Esophagus muscularis mucosa (tissue), 4 donors: ENCODE data around the gene EFHC1. TPM values are rescaled to one million over a fixed set of nuclear protein-coding genes. Genes with fewer than 3 reads are reported as not detected.
A peak's percentile ranks its signal among the peaks of the same experiment; 100 is the strongest.

Experiments used
- DNase-seq: peaks from one replicate; pipeline ENCODE4 v3.0.0-alpha.2; 2017; ENCODE audit errors: extremely low spot score
- H3K27ac ChIP-seq, 4 donors: fragments of 200-600 bp; sonication (generic); replicated peaks in 1 of 4; 1 replicate in 3 of 4; 2 replicates in 1 of 4; pipeline ENCODE4 v1.5.1; 2016 to 2019; ENCODE audit warnings: mild to moderate bottlenecking in 1 of 4
- H3K27me3 ChIP-seq, 4 donors: fragments of 200-600 bp; sonication (generic); one replicate each; pipeline versions ENCODE4 v1.5.1 to v1.6.0; 2016 to 2019
- H3K36me3 ChIP-seq, 4 donors: fragments of 200-600 bp; sonication (generic); one replicate each; pipeline ENCODE4 v1.5.1; 2016 to 2019
- H3K4me1 ChIP-seq, 4 donors: fragments of 200-600 bp; sonication (generic); one replicate each; pipeline ENCODE4 v1.5.1; 2016 to 2019
- H3K4me3 ChIP-seq, 4 donors: fragments of 200-600 bp; sonication (generic); 1 replicate in 2 of 4; 2 replicates in 2 of 4; pipeline ENCODE4 v1.5.1; 2016 to 2019; ENCODE audit warnings: mild to moderate bottlenecking in 4 of 4, moderate library complexity in 1 of 4
- H3K9me3 ChIP-seq, 4 donors: fragments of 200-600 bp; sonication (generic); 1 replicate in 3 of 4; 2 replicates in 1 of 4; pipeline ENCODE4 v1.5.1; 2016 to 2019
- EP300 ChIP-seq: sonication (generic); formaldehyde crosslinking; IDR thresholded peaks from one replicate; pipeline ENCODE4 v1.6.1; 2017; ENCODE audit warnings: antibody characterized with exemption
- POLR2A ChIP-seq: fragments of 450-650 bp; IDR thresholded peaks from one replicate; pipeline ENCODE4 v1.6.1; 2017; ENCODE audit warnings: antibody characterized with exemption, moderate library complexity, mild to moderate bottlenecking, low read depth
- POLR2AphosphoS5 ChIP-seq, 2 donors: sonication (generic); formaldehyde crosslinking; IDR thresholded peaks; one replicate each; pipeline ENCODE4 v1.6.1; 2017; ENCODE audit warnings: antibody characterized with exemption in 2 of 2
- WGBS: methylation state at CpG from one replicate; pipeline ENCODE4 v1.1.5; 2018; 5-methylcytosine and 5-hydroxymethylcytosine counted together
- intact Hi-C: fragments of 100-400 bp; cut with DNase I; formaldehyde crosslinking; loops from one replicate; pipeline ENCODE4 v1.15.1; 2023
- total RNA-seq, 4 donors: library from RNA; depleted of rRNA; stranded (reverse); fragments of >200 nt; gene quantifications; one replicate each; pipeline versions ENCODE4 v1.1.0 to v1.2.1, GENCODE V29; 2016
- TF ChIP-seq, protein P1 (sequence below), 3 experiments: fragments of 200-600 bp in 2 of 3; fragments of 450-650 bp in 1 of 3; sonication (generic) in 2 of 3; IDR thresholded peaks; one replicate each; pipeline ENCODE4 v1.5.1; 2017 to 2019; ENCODE audit warnings: antibody characterized with exemption in 3 of 3, mild to moderate bottlenecking in 2 of 3, moderate library complexity in 1 of 3

Gene EFHC1
- total RNA-seq, 4 donors from 2014 or later = 7.5 to 21.2 (median 10.2) TPM

DNA sequence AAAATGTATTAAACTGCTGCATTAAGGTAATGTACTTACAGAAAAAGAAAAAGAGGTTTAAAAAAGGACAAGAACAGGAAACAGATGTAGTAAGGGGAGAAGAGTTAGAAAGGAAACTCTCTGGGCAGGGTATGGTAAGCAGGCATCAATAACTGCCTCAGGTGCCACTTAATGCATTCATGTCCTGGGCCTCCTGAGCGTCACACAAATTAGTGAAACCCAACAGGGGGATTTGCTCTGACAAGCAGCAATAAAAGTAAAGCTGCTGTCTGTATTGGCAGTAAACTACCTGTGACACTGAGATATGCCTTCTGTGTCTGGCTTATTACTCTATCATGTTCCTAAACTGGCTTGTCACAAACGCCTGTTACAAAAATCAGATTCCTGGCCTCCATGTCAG is 1.5 kb upstream of the EFHC1 start:
- 76% methylated on average over 2 of the region's 2 CpGs for WGBS
- TF ChIP-seq POLR2A (no peak), EP300 (no peak), POLR2AphosphoS5 (IDR thresholded peaks at IDR 0.05) (no peak)
- TF ChIP-seq, protein P1, sequence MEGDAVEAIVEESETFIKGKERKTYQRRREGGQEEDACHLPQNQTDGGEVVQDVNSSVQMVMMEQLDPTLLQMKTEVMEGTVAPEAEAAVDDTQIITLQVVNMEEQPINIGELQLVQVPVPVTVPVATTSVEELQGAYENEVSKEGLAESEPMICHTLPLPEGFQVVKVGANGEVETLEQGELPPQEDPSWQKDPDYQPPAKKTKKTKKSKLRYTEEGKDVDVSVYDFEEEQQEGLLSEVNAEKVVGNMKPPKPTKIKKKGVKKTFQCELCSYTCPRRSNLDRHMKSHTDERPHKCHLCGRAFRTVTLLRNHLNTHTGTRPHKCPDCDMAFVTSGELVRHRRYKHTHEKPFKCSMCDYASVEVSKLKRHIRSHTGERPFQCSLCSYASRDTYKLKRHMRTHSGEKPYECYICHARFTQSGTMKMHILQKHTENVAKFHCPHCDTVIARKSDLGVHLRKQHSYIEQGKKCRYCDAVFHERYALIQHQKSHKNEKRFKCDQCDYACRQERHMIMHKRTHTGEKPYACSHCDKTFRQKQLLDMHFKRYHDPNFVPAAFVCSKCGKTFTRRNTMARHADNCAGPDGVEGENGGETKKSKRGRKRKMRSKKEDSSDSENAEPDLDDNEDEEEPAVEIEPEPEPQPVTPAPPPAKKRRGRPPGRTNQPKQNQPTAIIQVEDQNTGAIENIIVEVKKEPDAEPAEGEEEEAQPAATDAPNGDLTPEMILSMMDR (IDR thresholded peaks at IDR 0.05) = no peak
- H3K27me3 ChIP-seq = peaks cover 0 to 4% (median 0%) of the 10 kb centered on the region in 4 donors
- H3K4me1 ChIP-seq = peaks cover 22 to 36% (median 28%) of the 10 kb centered on the region in 4 donors
- H3K27ac ChIP-seq = no peak overlapping the region
- intact Hi-C loops = loop anchor here (5.0 kb wide), 1 partner anchor 99 kb away; no protein-coding TSS in a partner anchor
- DNase-seq = no peak
- no peaks in the 10 kb centered on the region for H3K36me3 ChIP-seq
- no peaks in the 10 kb centered on the region for H3K9me3 ChIP-seq
- H3K4me3 ChIP-seq = no peak overlapping the region

DNA sequence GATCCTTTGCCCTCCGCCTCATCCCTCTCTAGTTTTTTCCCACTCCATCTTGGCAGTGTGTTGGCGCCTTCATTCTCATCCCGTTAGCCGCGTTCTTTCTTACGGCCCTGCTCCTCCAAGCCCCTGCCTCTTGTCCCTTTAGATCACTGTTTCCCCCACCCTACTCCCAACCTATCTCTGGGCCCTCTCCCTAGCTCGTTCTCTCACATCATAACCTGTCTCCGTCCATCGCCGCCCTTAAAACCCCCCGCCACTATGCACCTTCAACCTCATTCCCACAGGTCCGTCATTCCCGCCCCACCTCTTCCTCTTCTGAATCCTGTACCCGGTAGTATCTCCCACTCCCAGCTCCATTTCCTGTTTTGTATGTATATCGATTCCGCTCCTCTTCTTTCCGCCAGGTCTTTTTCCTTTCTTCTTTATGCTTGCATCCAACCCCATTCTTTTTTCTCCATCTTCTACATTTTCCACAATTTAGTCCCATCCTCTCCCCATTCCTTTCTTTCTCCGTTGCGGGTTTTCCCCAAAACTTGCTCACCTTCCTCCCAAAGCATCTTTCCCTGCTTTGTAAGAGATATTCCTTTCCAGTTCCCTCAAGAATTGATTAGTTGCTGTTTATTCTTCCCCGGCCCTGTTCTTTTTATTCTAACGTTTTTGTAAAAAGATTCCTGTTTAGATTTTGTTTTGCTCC is 671 bp downstream of the EFHC1 start:
- WGBS = 5% methylated on average over 21 of the region's 21 CpGs
- Histone ChIP-seq H3K36me3 (peaks cover 0 to 3% (median 0%) of the 10 kb centered on the region in 4 donors), H3K27me3 (peaks cover 0 to 4% (median 0%) of the 10 kb centered on the region in 4 donors), H3K9me3 (no peaks in the 10 kb centered on the region), H3K27ac (peak overlapping the region; percentile 83 to 89 (median 87)), H3K4me3 (peak overlapping the region; percentile 81 to 90 (median 81)), H3K4me1 (peaks cover 22 to 36% (median 28%) of the 10 kb centered on the region in 4 donors)
- TF ChIP-seq EP300 (no peak), POLR2AphosphoS5 (IDR thresholded peaks at IDR 0.05) (no peak), POLR2A (no peak)
- TF ChIP-seq, protein P1 (IDR thresholded peaks at IDR 0.05) = no peak
- intact Hi-C loops = loop anchor here (2.0 to 5.0 kb wide), 2 partner anchors 76 to 154 kb away; no protein-coding TSS in a partner anchor
- no peak for DNase-seq

DNA sequence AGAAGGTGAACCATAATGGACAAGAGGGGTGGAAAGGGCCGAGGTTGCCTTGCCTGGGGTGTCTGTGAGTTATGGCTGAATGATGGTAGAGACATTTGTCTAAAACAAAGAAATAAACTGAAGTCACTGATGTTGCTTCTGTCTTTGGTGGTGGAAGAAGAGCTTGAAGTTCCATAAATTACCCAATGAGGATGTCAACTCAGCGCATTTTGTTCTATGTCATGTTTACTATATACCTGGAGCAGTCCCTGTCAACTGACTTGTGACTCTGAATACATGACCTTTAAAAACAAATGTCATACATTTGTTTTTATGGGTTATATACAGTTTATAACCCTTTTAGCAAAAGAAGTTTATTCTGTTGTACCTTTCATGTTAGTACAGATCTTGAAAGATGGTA is 2.0 kb downstream of the EFHC1 start:
- Histone ChIP-seq H3K27ac (no peak overlapping the region), H3K36me3 (peaks cover 0 to 8% (median 0%) of the 10 kb centered on the region in 4 donors), H3K4me3 (no peak overlapping the region), H3K9me3 (no peaks in the 10 kb centered on the region), H3K4me1 (peaks cover 17 to 31% (median 22%) of the 10 kb centered on the region in 4 donors), H3K27me3 (peaks cover 0 to 4% (median 0%) of the 10 kb centered on the region in 4 donors)
- WGBS = 92% methylated on average over 2 of the region's 2 CpGs
- intact Hi-C loops = loop anchor here (5.0 kb wide), 1 partner anchor 75 kb away; no protein-coding TSS in a partner anchor
- no peak for TF ChIP-seq EP300
- DNase-seq = no peak

DNA sequence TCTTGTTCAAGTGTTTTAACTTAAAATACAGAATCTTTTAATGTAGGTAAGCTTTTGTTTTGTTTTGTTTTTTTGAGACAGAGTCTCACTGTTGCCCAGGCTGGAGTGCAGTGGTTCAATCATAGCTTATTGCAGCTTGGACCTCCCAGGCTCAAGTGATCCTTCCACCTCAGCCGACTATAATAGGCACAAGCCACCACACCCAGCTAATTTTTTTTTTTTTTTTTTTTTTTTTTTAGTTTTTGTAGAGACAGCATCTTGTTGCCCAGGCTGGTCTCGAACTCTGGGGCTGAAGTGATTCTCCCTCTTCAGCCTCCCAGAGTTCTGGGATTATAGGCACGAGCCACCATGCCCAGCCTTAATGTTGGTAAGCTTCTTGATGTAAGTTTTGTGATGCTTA is 3.3 kb downstream of the EFHC1 start:
- no peak for TF ChIP-seq POLR2AphosphoS5 (IDR thresholded peaks at IDR 0.05)
- no peak for TF ChIP-seq EP300
- no peak for TF ChIP-seq POLR2A
- TF ChIP-seq, protein P1 (IDR thresholded peaks at IDR 0.05) = no peak
- H3K36me3 ChIP-seq = peaks cover 0 to 8% (median 3%) of the 10 kb centered on the region in 4 donors
- intact Hi-C loops = loop anchor here (5.0 kb wide), 1 partner anchor 74 kb away; no protein-coding TSS in a partner anchor
- H3K27ac ChIP-seq = peak overlapping the region in 2 of 4 donors; percentile 41 to 52
- no peak for DNase-seq
- 75% methylated on average over 3 of the region's 3 CpGs for WGBS
- peaks cover 12 to 24% (median 16%) of the 10 kb centered on the region in 4 donors for H3K4me1 ChIP-seq
- H3K4me3 ChIP-seq = no peak overlapping the region
- H3K27me3 ChIP-seq = peaks cover 0 to 4% (median 0%) of the 10 kb centered on the region in 4 donors
- H3K9me3 ChIP-seq = no peaks in the 10 kb centered on the region

DNA sequence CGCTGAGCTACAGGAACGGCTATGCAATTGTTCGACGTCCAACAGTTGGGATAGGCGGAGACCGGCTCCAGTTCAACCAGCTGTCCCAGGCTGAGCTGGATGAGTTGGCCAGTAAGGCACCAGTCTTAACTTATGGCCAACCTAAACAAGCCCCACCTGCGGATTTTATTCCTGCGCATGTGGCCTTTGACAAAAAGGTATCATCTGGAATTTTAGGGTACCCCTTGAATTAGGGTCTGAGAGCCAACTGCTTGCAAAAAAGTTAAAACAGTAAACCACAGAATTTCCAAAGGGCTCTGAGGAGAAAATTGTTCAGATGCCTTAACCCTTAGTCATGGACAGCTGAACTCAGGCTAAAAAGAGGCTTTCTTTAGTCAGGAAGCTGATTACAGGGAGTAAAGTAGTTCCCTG is 3.8 kb downstream of the EFHC1 start:
- no peak overlapping the region for H3K4me3 ChIP-seq
- no peaks in the 10 kb centered on the region for H3K9me3 ChIP-seq
- H3K27me3 ChIP-seq = peaks cover 0 to 4% (median 0%) of the 10 kb centered on the region in 4 donors
- DNase-seq = no peak
- TF ChIP-seq POLR2AphosphoS5 (IDR thresholded peaks at IDR 0.05) (peak in 1 of 2 donors; percentile 24), EP300 (no peak)
- intact Hi-C loops = loop anchor here (5.0 kb wide), 1 partner anchor 73 kb away; no protein-coding TSS in a partner anchor
- H3K36me3 ChIP-seq = peaks cover 0 to 8% (median 3%) of the 10 kb centered on the region in 4 donors
- peaks cover 12 to 22% (median 16%) of the 10 kb centered on the region in 4 donors for H3K4me1 ChIP-seq
- H3K27ac ChIP-seq = peak overlapping the region in 3 of 4 donors; percentile 32 to 52 (median 41)
- 76% methylated on average over 8 of the region's 8 CpGs for WGBS
